Activated CD4-positive, alpha-beta T cell treated with anti-CD3 and anti-CD28 coated beads, Interleukin-2, amount 10 ng/mL, durations not matched to agents 7 days and 5 days (primary cell): ENCODE measurements around the gene WASF3. TPM values are rescaled to one million over a fixed set of nuclear protein-coding genes. Genes with fewer than 3 reads are reported as not detected.

Source experiments
- CTCF ChIA-PET: fragments of 350-600 bp; sonication (Branson Sonifier 250); formaldehyde crosslinking; loops from one replicate; lab custom pipeline; 2021; ENCODE audit warnings: antibody characterized with exemption; lab: Charles Lee
- POLR2A ChIA-PET: fragments of 350-600 bp; sonication (Branson Sonifier 250); formaldehyde crosslinking; loops from one replicate; lab custom pipeline; 2021; ENCODE audit warnings: antibody characterized with exemption; lab: Charles Lee
- DNase-seq: peaks from one replicate; pipeline ENCODE4 v3.0.0-alpha.2; 2020
- H3K27ac Mint-ChIP-seq: one replicate; pipeline ENCODE4 v1.8.0; 2021; ENCODE audit warnings: mild to moderate bottlenecking, moderate library complexity, mixed read lengths
- H3K27me3 Mint-ChIP-seq: one replicate; pipeline ENCODE4 v1.8.0; 2021; ENCODE audit warnings: mixed read lengths
- H3K36me3 Mint-ChIP-seq: one replicate; pipeline ENCODE4 v1.8.0; 2021; ENCODE audit warnings: low read depth, mixed read lengths
- H3K4me1 Mint-ChIP-seq: one replicate; pipeline ENCODE4 v1.8.0; 2021; ENCODE audit warnings: mixed read lengths
- H3K4me3 Mint-ChIP-seq: one replicate; pipeline ENCODE4 v1.8.0; 2021; ENCODE audit warnings: mild to moderate bottlenecking, moderate library complexity, mixed read lengths
- H3K9me3 Mint-ChIP-seq: one replicate; pipeline ENCODE4 v1.8.0; 2021; ENCODE audit warnings: mixed read lengths
- total RNA-seq, 2 experiments: library from RNA; stranded (reverse); gene quantifications; one replicate each; pipeline ENCODE4 v1.2.3, GENCODE V29; 2021

Gene WASF3
- total RNA-seq, 2 experiments from 2014 or later: 0.12 TPM; not detected in 1

DNA sequence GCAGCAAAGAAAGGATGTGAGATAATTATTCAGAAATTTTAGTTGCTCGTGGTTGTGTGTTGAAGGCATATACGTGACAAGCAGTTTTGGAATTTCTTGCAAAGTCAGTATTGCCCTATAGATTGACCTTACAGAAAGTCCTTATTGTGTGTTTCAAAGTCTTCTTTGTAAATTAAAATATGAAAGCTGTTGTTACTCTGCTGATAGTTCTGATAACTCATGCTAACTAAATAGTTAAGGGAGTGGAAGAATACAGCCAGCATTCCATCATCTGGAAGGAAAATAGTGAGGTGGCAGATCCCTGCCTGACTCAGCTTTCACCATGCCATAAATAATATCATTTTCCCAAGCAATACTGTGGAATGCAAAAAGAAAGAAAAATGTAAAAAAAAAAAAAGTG, 27.2 kb downstream of the WASF3 start:
- DNase-seq: no peak
- Mint-ChIP-seq H3K4me1 (no peaks in the 10 kb centered on the region), H3K27ac (no peak overlapping the region), H3K27me3 (peaks cover 23% of the 10 kb centered on the region), H3K36me3 (no peaks in the 10 kb centered on the region), H3K4me3 (no peak overlapping the region), H3K9me3 (no peaks in the 10 kb centered on the region)
- POLR2A ChIA-PET: no interaction called here
- CTCF ChIA-PET: interaction anchor here (0.7 kb wide), 1 partner anchor 94 kb away, joined by 3 read pairs; no protein-coding TSS in a partner anchor

GRCh38 chr13:26585136-26585535, 27.7 kb downstream of the WASF3 start:
- no peak overlapping the region for H3K27ac Mint-ChIP-seq
- ChIA-PET POLR2A (no interaction called here), CTCF (interaction anchor here (0.7 kb wide), 1 partner anchor 94 kb away, joined by 3 read pairs; no protein-coding TSS in a partner anchor)
- H3K4me1 Mint-ChIP-seq: no peaks in the 10 kb centered on the region
- no peak overlapping the region for H3K4me3 Mint-ChIP-seq
- H3K27me3 Mint-ChIP-seq: peaks cover 23% of the 10 kb centered on the region
- no peaks in the 10 kb centered on the region for H3K9me3 Mint-ChIP-seq
- no peaks in the 10 kb centered on the region for H3K36me3 Mint-ChIP-seq
- no peak for DNase-seq

GRCh38 chr13:26587251-26587650, 29.8 kb downstream of the WASF3 start:
- Mint-ChIP-seq H3K36me3 (no peaks in the 10 kb centered on the region), H3K4me3 (no peak overlapping the region), H3K27ac (no peak overlapping the region), H3K9me3 (no peaks in the 10 kb centered on the region), H3K27me3 (peaks cover 32% of the 10 kb centered on the region), H3K4me1 (no peaks in the 10 kb centered on the region)
- POLR2A ChIA-PET: no interaction called here
- no peak for DNase-seq
- CTCF ChIA-PET: no interaction called here

GRCh38 chr13:26589226-26589625, 31.7 kb downstream of the WASF3 start:
- Mint-ChIP-seq H3K4me3 (no peak overlapping the region), H3K4me1 (no peaks in the 10 kb centered on the region), H3K27ac (no peak overlapping the region), H3K27me3 (peaks cover 29% of the 10 kb centered on the region), H3K9me3 (no peaks in the 10 kb centered on the region), H3K36me3 (no peaks in the 10 kb centered on the region)
- no peak for DNase-seq
- ChIA-PET CTCF (no interaction called here), POLR2A (no interaction called here)

GRCh38 chr13:26589754-26590153, 32.3 kb downstream of the WASF3 start:
- H3K4me1 Mint-ChIP-seq: no peaks in the 10 kb centered on the region
- H3K9me3 Mint-ChIP-seq: no peaks in the 10 kb centered on the region
- no peaks in the 10 kb centered on the region for H3K36me3 Mint-ChIP-seq
- DNase-seq: no peak
- peaks cover 33% of the 10 kb centered on the region for H3K27me3 Mint-ChIP-seq
- H3K4me3 Mint-ChIP-seq: no peak overlapping the region
- H3K27ac Mint-ChIP-seq: no peak overlapping the region
- POLR2A ChIA-PET: no interaction called here
- CTCF ChIA-PET: no interaction called here

- H3K36me3 Mint-ChIP-seq: no peaks in the 10 kb centered on the region
- H3K4me3 Mint-ChIP-seq: no peak overlapping the region
- ChIA-PET CTCF (no interaction called here), POLR2A (no interaction called here)
- H3K27me3 Mint-ChIP-seq: peaks cover 34% of the 10 kb centered on the region
- no peak for DNase-seq
- H3K9me3 Mint-ChIP-seq: no peaks in the 10 kb centered on the region
- H3K4me1 Mint-ChIP-seq: no peaks in the 10 kb centered on the region
- H3K27ac Mint-ChIP-seq: no peak overlapping the region
These were observed 32.9 kb downstream of the WASF3 start for GRCh38 chr13:26590379-26590778.

- no peak for DNase-seq
- no peaks in the 10 kb centered on the region for H3K4me1 Mint-ChIP-seq
- no peaks in the 10 kb centered on the region for H3K9me3 Mint-ChIP-seq
- peaks cover 33% of the 10 kb centered on the region for H3K27me3 Mint-ChIP-seq
- no peak overlapping the region for H3K4me3 Mint-ChIP-seq
- ChIA-PET POLR2A (no interaction called here), CTCF (interaction anchor here (1.5 kb wide), 1 partner anchor 11 kb away, joined by 3 read pairs; no protein-coding TSS in a partner anchor)
- H3K36me3 Mint-ChIP-seq: no peaks in the 10 kb centered on the region
- H3K27ac Mint-ChIP-seq: no peak overlapping the region
These were observed 33.5 kb downstream of the WASF3 start for GRCh38 chr13:26590951-26591350.

DNA sequence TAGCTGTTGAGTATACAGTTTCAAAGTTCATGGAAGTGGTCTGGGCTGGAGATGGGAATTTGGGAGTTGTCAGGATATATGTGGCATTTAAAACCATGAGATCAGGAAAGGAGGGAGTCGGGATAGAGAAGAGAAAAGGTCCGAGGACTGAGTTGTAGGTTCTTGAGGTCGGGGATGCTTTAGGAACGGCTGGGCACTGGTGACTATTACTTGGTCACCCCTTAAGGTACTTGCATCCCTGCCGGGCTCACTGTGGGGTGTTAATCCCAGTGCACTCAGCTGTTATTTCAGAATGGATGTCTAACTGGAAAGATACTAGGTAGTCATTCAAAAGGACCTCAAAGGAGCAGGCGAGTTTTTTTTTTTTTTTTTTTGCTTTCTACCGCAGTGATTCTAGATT, 34.2 kb downstream of the WASF3 start:
- no peak overlapping the region for H3K27ac Mint-ChIP-seq
- ChIA-PET POLR2A (no interaction called here), CTCF (interaction anchor here (1.5 kb wide), 1 partner anchor 10 kb away, joined by 3 read pairs; no protein-coding TSS in a partner anchor)
- no peaks in the 10 kb centered on the region for H3K9me3 Mint-ChIP-seq
- H3K4me3 Mint-ChIP-seq: no peak overlapping the region
- no peaks in the 10 kb centered on the region for H3K36me3 Mint-ChIP-seq
- H3K4me1 Mint-ChIP-seq: no peaks in the 10 kb centered on the region
- peaks cover 33% of the 10 kb centered on the region for H3K27me3 Mint-ChIP-seq
- no peak for DNase-seq

GRCh38 chr13:26593661-26594060, 36.2 kb downstream of the WASF3 start:
- peaks cover 26% of the 10 kb centered on the region for H3K27me3 Mint-ChIP-seq
- H3K4me1 Mint-ChIP-seq: no peaks in the 10 kb centered on the region
- DNase-seq: no peak
- no peak overlapping the region for H3K27ac Mint-ChIP-seq
- POLR2A ChIA-PET: no interaction called here
- no peak overlapping the region for H3K4me3 Mint-ChIP-seq
- CTCF ChIA-PET: no interaction called here
- H3K9me3 Mint-ChIP-seq: peaks cover 3% of the 10 kb centered on the region
- H3K36me3 Mint-ChIP-seq: no peaks in the 10 kb centered on the region

DNA sequence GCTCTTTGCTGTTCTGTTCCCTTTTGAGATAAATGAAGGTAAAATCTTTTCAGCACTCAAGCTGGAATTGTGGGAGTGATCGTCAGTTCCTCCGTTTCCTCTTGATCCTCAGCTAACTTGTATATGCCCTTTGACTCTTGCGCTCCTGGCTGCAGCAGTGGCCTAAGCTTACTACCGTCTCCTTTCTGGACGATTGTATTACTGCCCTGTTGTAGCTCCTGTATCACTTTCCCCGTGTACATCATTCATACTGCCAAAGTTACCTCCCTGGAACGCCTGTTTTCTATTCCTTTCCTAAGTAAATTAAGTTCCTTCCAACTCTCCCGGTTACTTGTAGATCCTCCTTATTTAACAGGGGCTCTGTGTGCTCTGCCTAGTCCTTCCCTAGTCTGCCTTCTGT, 36.9 kb downstream of the WASF3 start:
- no peak overlapping the region for H3K4me3 Mint-ChIP-seq
- peaks cover 21% of the 10 kb centered on the region for H3K27me3 Mint-ChIP-seq
- H3K36me3 Mint-ChIP-seq: no peaks in the 10 kb centered on the region
- ChIA-PET POLR2A (no interaction called here), CTCF (no interaction called here)
- no peak overlapping the region for H3K27ac Mint-ChIP-seq
- DNase-seq: no peak
- peaks cover 3% of the 10 kb centered on the region for H3K9me3 Mint-ChIP-seq
- no peaks in the 10 kb centered on the region for H3K4me1 Mint-ChIP-seq

- Mint-ChIP-seq H3K27me3 (peaks cover 13% of the 10 kb centered on the region), H3K4me3 (no peak overlapping the region), H3K36me3 (no peaks in the 10 kb centered on the region), H3K4me1 (peaks cover 5% of the 10 kb centered on the region), H3K27ac (no peak overlapping the region), H3K9me3 (peaks cover 3% of the 10 kb centered on the region)
- ChIA-PET POLR2A (no interaction called here), CTCF (interaction anchor here (0.9 kb wide), 1 partner anchor 9 kb away, joined by 3 read pairs; no protein-coding TSS in a partner anchor)
- DNase-seq: no peak
These were observed 39.0 kb downstream of the WASF3 start for GRCh38 chr13:26596458-26596857.

GRCh38 chr13:26599403-26599802, 41.9 kb downstream of the WASF3 start:
- H3K27ac Mint-ChIP-seq: no peak overlapping the region
- peaks cover 3% of the 10 kb centered on the region for H3K9me3 Mint-ChIP-seq
- H3K36me3 Mint-ChIP-seq: no peaks in the 10 kb centered on the region
- peaks cover 15% of the 10 kb centered on the region for H3K4me1 Mint-ChIP-seq
- no peak for DNase-seq
- CTCF ChIA-PET: no interaction called here
- POLR2A ChIA-PET: no interaction called here
- H3K4me3 Mint-ChIP-seq: no peak overlapping the region
- H3K27me3 Mint-ChIP-seq: peaks cover 13% of the 10 kb centered on the region

GRCh38 chr13:26599860-26600259, 42.4 kb downstream of the WASF3 start:
- H3K4me3 Mint-ChIP-seq: no peak overlapping the region
- POLR2A ChIA-PET: no interaction called here
- H3K36me3 Mint-ChIP-seq: no peaks in the 10 kb centered on the region
- CTCF ChIA-PET: no interaction called here
- peaks cover 9% of the 10 kb centered on the region for H3K27me3 Mint-ChIP-seq
- DNase-seq: no peak
- peaks cover 3% of the 10 kb centered on the region for H3K9me3 Mint-ChIP-seq
- no peak overlapping the region for H3K27ac Mint-ChIP-seq
- H3K4me1 Mint-ChIP-seq: peaks cover 15% of the 10 kb centered on the region

DNA sequence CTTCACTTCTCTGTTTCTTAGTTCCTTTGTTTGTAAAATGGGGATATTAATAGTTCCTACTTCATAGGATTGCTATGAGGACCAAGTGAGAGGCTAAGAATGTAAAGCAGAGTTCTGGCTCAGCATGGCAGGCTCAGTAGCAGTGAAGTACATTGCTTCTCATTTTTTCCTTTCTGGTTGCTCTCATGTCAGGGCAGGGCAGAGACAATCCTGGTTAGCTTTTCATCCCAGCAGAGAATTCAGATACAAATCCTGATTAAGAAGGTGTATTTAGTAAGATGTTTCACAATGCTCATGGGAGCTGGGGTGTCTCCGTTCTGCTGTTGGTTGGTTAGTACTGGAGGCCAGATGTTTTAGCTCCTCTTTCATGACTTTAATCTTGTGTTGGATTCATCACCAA, 42.9 kb downstream of the WASF3 start:
- POLR2A ChIA-PET: no interaction called here
- H3K27ac Mint-ChIP-seq: no peak overlapping the region
- peaks cover 3% of the 10 kb centered on the region for H3K9me3 Mint-ChIP-seq
- H3K27me3 Mint-ChIP-seq: peaks cover 9% of the 10 kb centered on the region
- no peak overlapping the region for H3K4me3 Mint-ChIP-seq
- DNase-seq: no peak
- no peaks in the 10 kb centered on the region for H3K36me3 Mint-ChIP-seq
- CTCF ChIA-PET: no interaction called here
- H3K4me1 Mint-ChIP-seq: peaks cover 15% of the 10 kb centered on the region
